HepG2 (cell line): ENCODE results near the gene STC2. TPM values are rescaled to one million over a fixed set of nuclear protein-coding genes. Genes with fewer than 3 reads are reported as not detected.

Experiments
- HDAC1 ChIP-seq: sonication (generic); formaldehyde crosslinking; IDR thresholded peaks from 2 replicates; pipeline ENCODE4 v1.5.1; 2020; ENCODE audit warnings: mild to moderate bottlenecking, missing genetic modification reagents
- MTA3 ChIP-seq: sonication (generic); formaldehyde crosslinking; IDR thresholded peaks from 2 replicates; pipeline ENCODE4 v1.4.0; 2020; ENCODE audit warnings: missing genetic modification reagents
- NFKB2 ChIP-seq: sonication (generic); formaldehyde crosslinking; IDR thresholded peaks from 2 replicates; pipeline ENCODE4 v1.4.0; 2020; ENCODE audit warnings: missing genetic modification reagents, borderline replicate concordance
- PITX1 ChIP-seq: sonication (generic); formaldehyde crosslinking; IDR thresholded peaks from 2 replicates; pipeline ENCODE4 v1.5.1; 2020; ENCODE audit warnings: mild to moderate bottlenecking, missing genetic modification reagents
- ZNF10 ChIP-seq: sonication (generic); formaldehyde crosslinking; IDR thresholded peaks from 2 replicates; pipeline ENCODE4 v1.4.0; 2020; ENCODE audit warnings: mild to moderate bottlenecking, low read depth, missing genetic modification reagents, borderline replicate concordance
- polyA plus RNA-seq, 8 experiments: library from polyadenylated mRNA; depleted of rRNA in 3 of 8; stranded (reverse) in 7 of 8; unstranded in 1 of 8; fragments of >200 nt; fragmentation: Illumina TruSeq in 4 of 8; extraction: Trizol in 4 of 8; gene quantifications; 2 replicates each; pipeline versions ENCODE4 v1.2.1 to v1.2.3, GENCODE V29; 2011 to 2016; ENCODE audit warnings: low read depth in 4 of 8, missing spikeins in 1 of 8, mixed read lengths in 1 of 8; ENCODE audit not compliant: insufficient read depth in 1 of 8
- total RNA-seq, 5 experiments: library from RNA; depleted of rRNA; stranded (reverse); fragments of >200 nt; fragmentation: Illumina TruSeq; extraction: Trizol; gene quantifications; 2 replicates each; pipeline ENCODE4 v1.2.3, GENCODE V29; 2016; ENCODE audit warnings: low read depth in 1 of 5
- TF ChIP-seq, protein P1 (sequence below): sonication (generic); formaldehyde crosslinking; IDR thresholded peaks from 2 replicates; pipeline ENCODE4 v1.4.0; 2020; ENCODE audit warnings: missing genetic modification reagents, borderline replicate concordance
- TF ChIP-seq, protein P2 (sequence below), 2 experiments: fragments of 450-650 bp in 1 of 2; sonication (generic) in 1 of 2; formaldehyde crosslinking in 1 of 2; IDR thresholded peaks; 2 replicates each; pipeline versions ENCODE4 v1.6.1 to v1.8.0; 2016 to 2022; ENCODE audit warnings: antibody characterized with exemption in 1 of 2, mild to moderate bottlenecking in 1 of 2, missing genetic modification reagents in 1 of 2
- TF ChIP-seq, protein P3 (sequence below): sonication (generic); formaldehyde crosslinking; IDR thresholded peaks from 2 replicates; pipeline ENCODE4 v1.9.0; 2021; ENCODE audit warnings: missing genetic modification reagents, borderline replicate concordance
- TF ChIP-seq, protein P4 (sequence below): sonication (generic); formaldehyde crosslinking; IDR thresholded peaks from 2 replicates; pipeline ENCODE4 v1.4.0; 2020; ENCODE audit warnings: low read depth, mild to moderate bottlenecking, missing genetic modification reagents
- TF ChIP-seq, protein P5 (sequence below): sonication (generic); formaldehyde crosslinking; IDR thresholded peaks from 2 replicates; pipeline ENCODE4 v1.8.1; 2023; ENCODE audit warnings: missing genetic modification reagents, mild to moderate bottlenecking, borderline replicate concordance

STC2 gene
- total and polyA plus RNA-seq, 2 of the 13 experiments (the other 11 are each of a cell fraction or from before 2014, with no cell fraction given) = 27.1 to 69.2 TPM

DNA sequence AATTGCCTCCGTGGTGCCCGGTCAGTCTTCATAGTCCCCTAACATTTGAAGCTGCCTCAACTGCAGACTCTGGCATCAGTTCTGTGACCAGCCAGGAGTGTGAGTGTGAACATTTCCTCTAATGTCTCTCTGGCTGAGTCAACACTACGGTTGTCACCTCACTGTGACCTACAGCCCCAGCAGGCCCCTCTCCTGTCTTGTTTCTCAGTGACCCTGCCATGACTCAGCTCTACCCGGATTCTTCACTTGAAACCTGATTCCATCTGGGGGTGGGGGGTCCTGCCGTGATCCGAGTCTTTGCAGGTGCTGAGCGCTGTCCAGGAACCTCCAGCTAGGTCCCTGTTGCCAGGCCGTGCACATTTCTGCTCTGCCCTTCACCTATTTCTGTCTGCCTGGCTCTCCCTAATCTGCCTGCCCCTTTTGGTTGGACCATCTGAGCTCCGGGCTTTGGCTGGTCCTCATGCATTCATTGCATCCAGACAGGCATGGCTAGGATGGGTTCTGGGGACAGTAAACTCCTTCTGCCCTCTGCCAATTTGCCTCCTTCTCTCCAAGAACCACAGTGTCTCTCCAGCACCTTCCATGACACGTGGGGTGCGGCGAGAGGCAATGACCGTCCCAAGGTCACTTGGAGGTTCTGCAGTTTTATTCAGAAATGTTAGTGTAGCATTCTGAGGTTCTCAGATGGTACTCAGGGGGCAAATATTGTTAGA lies 24.2 kb downstream of the STC2 start (continued):
- TF ChIP-seq, protein P1, sequence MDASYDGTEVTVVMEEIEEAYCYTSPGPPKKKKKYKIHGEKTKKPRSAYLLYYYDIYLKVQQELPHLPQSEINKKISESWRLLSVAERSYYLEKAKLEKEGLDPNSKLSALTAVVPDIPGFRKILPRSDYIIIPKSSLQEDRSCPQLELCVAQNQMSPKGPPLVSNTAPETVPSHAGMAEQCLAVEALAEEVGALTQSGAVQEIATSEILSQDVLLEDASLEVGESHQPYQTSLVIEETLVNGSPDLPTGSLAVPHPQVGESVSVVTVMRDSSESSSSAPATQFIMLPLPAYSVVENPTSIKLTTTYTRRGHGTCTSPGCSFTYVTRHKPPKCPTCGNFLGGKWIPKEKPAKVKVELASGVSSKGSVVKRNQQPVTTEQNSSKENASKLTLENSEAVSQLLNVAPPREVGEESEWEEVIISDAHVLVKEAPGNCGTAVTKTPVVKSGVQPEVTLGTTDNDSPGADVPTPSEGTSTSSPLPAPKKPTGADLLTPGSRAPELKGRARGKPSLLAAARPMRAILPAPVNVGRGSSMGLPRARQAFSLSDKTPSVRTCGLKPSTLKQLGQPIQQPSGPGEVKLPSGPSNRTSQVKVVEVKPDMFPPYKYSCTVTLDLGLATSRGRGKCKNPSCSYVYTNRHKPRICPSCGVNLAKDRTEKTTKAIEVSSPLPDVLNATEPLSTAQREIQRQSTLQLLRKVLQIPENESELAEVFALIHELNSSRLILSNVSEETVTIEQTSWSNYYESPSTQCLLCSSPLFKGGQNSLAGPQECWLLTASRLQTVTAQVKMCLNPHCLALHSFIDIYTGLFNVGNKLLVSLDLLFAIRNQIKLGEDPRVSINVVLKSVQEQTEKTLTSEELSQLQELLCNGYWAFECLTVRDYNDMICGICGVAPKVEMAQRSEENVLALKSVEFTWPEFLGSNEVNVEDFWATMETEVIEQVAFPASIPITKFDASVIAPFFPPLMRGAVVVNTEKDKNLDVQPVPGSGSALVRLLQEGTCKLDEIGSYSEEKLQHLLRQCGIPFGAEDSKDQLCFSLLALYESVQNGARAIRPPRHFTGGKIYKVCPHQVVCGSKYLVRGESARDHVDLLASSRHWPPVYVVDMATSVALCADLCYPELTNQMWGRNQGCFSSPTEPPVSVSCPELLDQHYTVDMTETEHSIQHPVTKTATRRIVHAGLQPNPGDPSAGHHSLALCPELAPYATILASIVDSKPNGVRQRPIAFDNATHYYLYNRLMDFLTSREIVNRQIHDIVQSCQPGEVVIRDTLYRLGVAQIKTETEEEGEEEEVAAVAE (CRISPR knock-in tag) = 0 out of 2 replicates have a peak, but pooled peaks have one; percentile 4
- TF ChIP-seq HDAC1 (peak; percentile 68), NFKB2 (CRISPR knock-in tag) (no peak; the same call in 1 of the 2 replicates), PITX1 (CRISPR knock-in tag) (peak; percentile 42; the same call in 1 of the 2 replicates), ZNF10 (CRISPR knock-in tag) (no peak), MTA3 (no peak)
- TF ChIP-seq, protein P2, sequence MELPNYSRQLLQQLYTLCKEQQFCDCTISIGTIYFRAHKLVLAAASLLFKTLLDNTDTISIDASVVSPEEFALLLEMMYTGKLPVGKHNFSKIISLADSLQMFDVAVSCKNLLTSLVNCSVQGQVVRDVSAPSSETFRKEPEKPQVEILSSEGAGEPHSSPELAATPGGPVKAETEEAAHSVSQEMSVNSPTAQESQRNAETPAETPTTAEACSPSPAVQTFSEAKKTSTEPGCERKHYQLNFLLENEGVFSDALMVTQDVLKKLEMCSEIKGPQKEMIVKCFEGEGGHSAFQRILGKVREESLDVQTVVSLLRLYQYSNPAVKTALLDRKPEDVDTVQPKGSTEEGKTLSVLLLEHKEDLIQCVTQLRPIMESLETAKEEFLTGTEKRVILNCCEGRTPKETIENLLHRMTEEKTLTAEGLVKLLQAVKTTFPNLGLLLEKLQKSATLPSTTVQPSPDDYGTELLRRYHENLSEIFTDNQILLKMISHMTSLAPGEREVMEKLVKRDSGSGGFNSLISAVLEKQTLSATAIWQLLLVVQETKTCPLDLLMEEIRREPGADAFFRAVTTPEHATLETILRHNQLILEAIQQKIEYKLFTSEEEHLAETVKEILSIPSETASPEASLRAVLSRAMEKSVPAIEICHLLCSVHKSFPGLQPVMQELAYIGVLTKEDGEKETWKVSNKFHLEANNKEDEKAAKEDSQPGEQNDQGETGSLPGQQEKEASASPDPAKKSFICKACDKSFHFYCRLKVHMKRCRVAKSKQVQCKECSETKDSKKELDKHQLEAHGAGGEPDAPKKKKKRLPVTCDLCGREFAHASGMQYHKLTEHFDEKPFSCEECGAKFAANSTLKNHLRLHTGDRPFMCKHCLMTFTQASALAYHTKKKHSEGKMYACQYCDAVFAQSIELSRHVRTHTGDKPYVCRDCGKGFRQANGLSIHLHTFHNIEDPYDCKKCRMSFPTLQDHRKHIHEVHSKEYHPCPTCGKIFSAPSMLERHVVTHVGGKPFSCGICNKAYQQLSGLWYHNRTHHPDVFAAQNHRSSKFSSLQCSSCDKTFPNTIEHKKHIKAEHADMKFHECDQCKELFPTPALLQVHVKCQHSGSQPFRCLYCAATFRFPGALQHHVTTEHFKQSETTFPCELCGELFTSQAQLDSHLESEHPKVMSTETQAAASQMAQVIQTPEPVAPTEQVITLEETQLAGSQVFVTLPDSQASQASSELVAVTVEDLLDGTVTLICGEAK (IDR thresholded peaks at IDR 0.05) = no peak
- TF ChIP-seq, protein P2 (CRISPR knock-in tag; IDR thresholded peaks at IDR 0.05) = no peak; the same call in 1 of the 2 replicates
- TF ChIP-seq, protein P3, sequence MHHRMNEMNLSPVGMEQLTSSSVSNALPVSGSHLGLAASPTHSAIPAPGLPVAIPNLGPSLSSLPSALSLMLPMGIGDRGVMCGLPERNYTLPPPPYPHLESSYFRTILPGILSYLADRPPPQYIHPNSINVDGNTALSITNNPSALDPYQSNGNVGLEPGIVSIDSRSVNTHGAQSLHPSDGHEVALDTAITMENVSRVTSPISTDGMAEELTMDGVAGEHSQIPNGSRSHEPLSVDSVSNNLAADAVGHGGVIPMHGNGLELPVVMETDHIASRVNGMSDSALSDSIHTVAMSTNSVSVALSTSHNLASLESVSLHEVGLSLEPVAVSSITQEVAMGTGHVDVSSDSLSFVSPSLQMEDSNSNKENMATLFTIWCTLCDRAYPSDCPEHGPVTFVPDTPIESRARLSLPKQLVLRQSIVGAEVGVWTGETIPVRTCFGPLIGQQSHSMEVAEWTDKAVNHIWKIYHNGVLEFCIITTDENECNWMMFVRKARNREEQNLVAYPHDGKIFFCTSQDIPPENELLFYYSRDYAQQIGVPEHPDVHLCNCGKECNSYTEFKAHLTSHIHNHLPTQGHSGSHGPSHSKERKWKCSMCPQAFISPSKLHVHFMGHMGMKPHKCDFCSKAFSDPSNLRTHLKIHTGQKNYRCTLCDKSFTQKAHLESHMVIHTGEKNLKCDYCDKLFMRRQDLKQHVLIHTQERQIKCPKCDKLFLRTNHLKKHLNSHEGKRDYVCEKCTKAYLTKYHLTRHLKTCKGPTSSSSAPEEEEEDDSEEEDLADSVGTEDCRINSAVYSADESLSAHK (CRISPR knock-in tag) = no peak
- TF ChIP-seq, protein P4, sequence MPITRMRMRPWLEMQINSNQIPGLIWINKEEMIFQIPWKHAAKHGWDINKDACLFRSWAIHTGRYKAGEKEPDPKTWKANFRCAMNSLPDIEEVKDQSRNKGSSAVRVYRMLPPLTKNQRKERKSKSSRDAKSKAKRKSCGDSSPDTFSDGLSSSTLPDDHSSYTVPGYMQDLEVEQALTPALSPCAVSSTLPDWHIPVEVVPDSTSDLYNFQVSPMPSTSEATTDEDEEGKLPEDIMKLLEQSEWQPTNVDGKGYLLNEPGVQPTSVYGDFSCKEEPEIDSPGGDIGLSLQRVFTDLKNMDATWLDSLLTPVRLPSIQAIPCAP = no peak
- TF ChIP-seq, protein P5, sequence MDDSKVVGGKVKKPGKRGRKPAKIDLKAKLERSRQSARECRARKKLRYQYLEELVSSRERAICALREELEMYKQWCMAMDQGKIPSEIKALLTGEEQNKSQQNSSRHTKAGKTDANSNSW = no peak
